ENCODE data around the gene PPM1E. TPM values are rescaled to one million over a fixed set of nuclear protein-coding genes. Genes with fewer than 3 reads are reported as not detected.

The PPM1E gene
- total RNA-seq, 4 donors from 2014 or later: 0.14 TPM; not detected in 3

GRCh38 chr17:59007995-59008394 is 252.3 kb downstream of the PPM1E start:
- in situ Hi-C loops (cut with MboI; ENCODE audit: low pct_ligation_motif_present in 1 of 4, low pct_unique_long_range_greater_than_20kb in 1 of 4, low sequenced_read_pairs in 3 of 4): loop anchor here in 3 of 4 donors (5.0 to 10.0 kb wide), 6 partner anchors 293 to 483 kb away; no protein-coding TSS in a partner anchor

DNA sequence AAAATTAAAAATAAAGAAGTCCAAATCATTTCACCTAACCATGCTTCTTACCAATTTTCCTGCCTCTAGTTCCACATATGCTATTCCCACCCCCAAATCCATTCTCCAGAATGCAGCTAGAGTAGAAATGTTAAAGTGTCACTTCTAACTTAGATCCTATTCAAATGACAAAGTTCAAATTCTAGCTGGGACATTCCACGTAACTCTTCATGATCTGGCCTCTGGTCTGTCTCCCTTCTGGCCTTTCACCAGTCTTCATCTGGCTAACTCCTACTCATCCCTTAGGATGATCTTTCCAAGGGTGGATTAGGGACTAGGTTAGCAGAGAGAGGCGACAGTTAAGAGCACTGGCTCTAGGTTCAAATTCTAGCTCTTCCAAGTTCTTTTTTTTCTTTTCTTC is 253.1 kb downstream of the PPM1E start:
- Histone ChIP-seq H3K27me3 (no peaks in the 10 kb centered on the region), H3K27ac (no peak overlapping the region), H3K4me3 (no peak overlapping the region), H3K36me3 (peaks cover 0 to 9% (median 0%) of the 10 kb centered on the region in 4 donors), H3K4me1 (peaks cover 0 to 5% (median 0%) of the 10 kb centered on the region in 4 donors), H3K9me3 (no peaks in the 10 kb centered on the region)
- no peak for TF ChIP-seq POLR2A (IDR thresholded peaks at IDR 0.05)
- no peak for TF ChIP-seq POLR2AphosphoS5 (IDR thresholded peaks at IDR 0.05)
- TF ChIP-seq, protein P1, sequence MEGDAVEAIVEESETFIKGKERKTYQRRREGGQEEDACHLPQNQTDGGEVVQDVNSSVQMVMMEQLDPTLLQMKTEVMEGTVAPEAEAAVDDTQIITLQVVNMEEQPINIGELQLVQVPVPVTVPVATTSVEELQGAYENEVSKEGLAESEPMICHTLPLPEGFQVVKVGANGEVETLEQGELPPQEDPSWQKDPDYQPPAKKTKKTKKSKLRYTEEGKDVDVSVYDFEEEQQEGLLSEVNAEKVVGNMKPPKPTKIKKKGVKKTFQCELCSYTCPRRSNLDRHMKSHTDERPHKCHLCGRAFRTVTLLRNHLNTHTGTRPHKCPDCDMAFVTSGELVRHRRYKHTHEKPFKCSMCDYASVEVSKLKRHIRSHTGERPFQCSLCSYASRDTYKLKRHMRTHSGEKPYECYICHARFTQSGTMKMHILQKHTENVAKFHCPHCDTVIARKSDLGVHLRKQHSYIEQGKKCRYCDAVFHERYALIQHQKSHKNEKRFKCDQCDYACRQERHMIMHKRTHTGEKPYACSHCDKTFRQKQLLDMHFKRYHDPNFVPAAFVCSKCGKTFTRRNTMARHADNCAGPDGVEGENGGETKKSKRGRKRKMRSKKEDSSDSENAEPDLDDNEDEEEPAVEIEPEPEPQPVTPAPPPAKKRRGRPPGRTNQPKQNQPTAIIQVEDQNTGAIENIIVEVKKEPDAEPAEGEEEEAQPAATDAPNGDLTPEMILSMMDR (IDR thresholded peaks at IDR 0.05): no peak
- no peak for TF ChIP-seq EP300 (IDR thresholded peaks at IDR 0.05; ENCODE audit: low read depth)
- WGBS, 2 donors (ENCODE audit: low coverage in 1 of 2): 83 to 97% methylated on average over 2 of the region's 2 CpGs
- no peak for DNase-seq
- in situ Hi-C loops (cut with MboI; ENCODE audit: low pct_ligation_motif_present in 1 of 4, low pct_unique_long_range_greater_than_20kb in 1 of 4, low sequenced_read_pairs in 3 of 4) (loop anchor here in 3 of 4 donors (5.0 to 10.0 kb wide), 6 partner anchors 294 to 484 kb away; no protein-coding TSS in a partner anchor), intact Hi-C loops (cut with DNase I; ENCODE audit: low total_unique reads) (loop anchor here (10.0 kb wide), 1 partner anchor 494 kb away; the partner anchor contains the start of gene MTMR4)

More at GRCh38 chr17:59007995-59008394, 252.3 kb downstream of the PPM1E start:
- no peaks in the 10 kb centered on the region for H3K9me3 ChIP-seq
- intact Hi-C loops (cut with DNase I; ENCODE audit: low total_unique reads): loop anchor here (10.0 kb wide), 1 partner anchor 493 kb away; the partner anchor contains the start of gene MTMR4
- TF ChIP-seq EP300 (IDR thresholded peaks at IDR 0.05; ENCODE audit: low read depth): no peak
- no peak for TF ChIP-seq POLR2AphosphoS5 (IDR thresholded peaks at IDR 0.05)
- TF ChIP-seq, protein P1 (IDR thresholded peaks at IDR 0.05): no peak
- H3K27ac ChIP-seq: no peak overlapping the region
- H3K4me3 ChIP-seq: no peak overlapping the region
- H3K36me3 ChIP-seq: peaks cover 0 to 9% (median 0%) of the 10 kb centered on the region in 4 donors
- peaks cover 0 to 5% (median 0%) of the 10 kb centered on the region in 4 donors for H3K4me1 ChIP-seq
- WGBS, 2 donors (ENCODE audit: low coverage in 1 of 2): 81% methylated on average over 2 of the region's 2 CpGs; no CpG with 5 or more reads in 1 of the 2 donors
- no peaks in the 10 kb centered on the region for H3K27me3 ChIP-seq
- no peak for DNase-seq

DNA sequence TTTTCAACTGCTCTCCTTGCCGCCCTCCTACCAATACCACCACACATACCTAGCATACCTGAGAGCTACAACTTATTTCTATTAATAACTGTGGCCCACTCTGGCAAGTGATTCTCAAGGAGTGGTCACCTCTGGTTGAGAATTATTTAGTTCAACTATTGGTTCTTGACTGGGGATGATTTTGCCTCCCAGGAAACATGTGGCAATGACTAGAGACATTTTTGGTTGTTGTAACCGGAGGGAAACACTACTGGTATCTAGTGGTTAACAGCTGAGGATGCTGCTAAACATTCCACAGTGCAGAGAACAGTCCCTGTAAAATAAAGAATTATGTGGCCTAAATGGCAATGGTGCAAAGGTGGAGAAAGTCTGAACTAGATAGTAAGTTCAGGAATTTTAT is 254.4 kb downstream of the PPM1E start:
- H3K4me3 ChIP-seq: no peak overlapping the region
- 40 to 98% methylated on average over 1 to 2 of the region's 2 CpGs for WGBS, 2 donors (ENCODE audit: low coverage in 1 of 2)
- in situ Hi-C loops (cut with MboI; ENCODE audit: low pct_ligation_motif_present in 1 of 4, low pct_unique_long_range_greater_than_20kb in 1 of 4, low sequenced_read_pairs in 3 of 4) (loop anchor here in 2 of 4 donors (10.0 kb wide), 2 partner anchors 295 to 415 kb away; no protein-coding TSS in a partner anchor), intact Hi-C loops (cut with DNase I; ENCODE audit: low total_unique reads) (no loop called here)
- peaks cover 0 to 9% (median 0%) of the 10 kb centered on the region in 4 donors for H3K36me3 ChIP-seq
- no peaks in the 10 kb centered on the region for H3K9me3 ChIP-seq
- DNase-seq: no peak
- TF ChIP-seq POLR2A (IDR thresholded peaks at IDR 0.05): no peak
- no peak for TF ChIP-seq POLR2AphosphoS5 (IDR thresholded peaks at IDR 0.05)
- no peak for TF ChIP-seq EP300 (IDR thresholded peaks at IDR 0.05; ENCODE audit: low read depth)
- TF ChIP-seq, protein P1 (IDR thresholded peaks at IDR 0.05): no peak
- H3K4me1 ChIP-seq: no peaks in the 10 kb centered on the region
- no peak overlapping the region for H3K27ac ChIP-seq
- H3K27me3 ChIP-seq: no peaks in the 10 kb centered on the region

GRCh38 chr17:59011975-59012374 is 256.3 kb downstream of the PPM1E start:
- no peaks in the 10 kb centered on the region for H3K4me1 ChIP-seq
- H3K4me3 ChIP-seq: no peak overlapping the region
- 98 to 100% methylated on average over 2 of the region's 2 CpGs for WGBS, 2 donors (ENCODE audit: low coverage in 1 of 2)
- H3K9me3 ChIP-seq: no peaks in the 10 kb centered on the region
- H3K36me3 ChIP-seq: peaks cover 0 to 14% (median 4%) of the 10 kb centered on the region in 4 donors
- H3K27ac ChIP-seq: no peak overlapping the region
- TF ChIP-seq, protein P1 (IDR thresholded peaks at IDR 0.05): no peak
- TF ChIP-seq POLR2AphosphoS5 (IDR thresholded peaks at IDR 0.05): no peak
- TF ChIP-seq POLR2A (IDR thresholded peaks at IDR 0.05): no peak
- no peak for TF ChIP-seq EP300 (IDR thresholded peaks at IDR 0.05; ENCODE audit: low read depth)
- in situ Hi-C loops (cut with MboI; ENCODE audit: low pct_ligation_motif_present in 1 of 4, low pct_unique_long_range_greater_than_20kb in 1 of 4, low sequenced_read_pairs in 3 of 4): loop anchor here in 2 of 4 donors (10.0 kb wide), 2 partner anchors 297 to 417 kb away; no protein-coding TSS in a partner anchor
- DNase-seq: no peak
- intact Hi-C loops (cut with DNase I; ENCODE audit: low total_unique reads): no loop called here
- H3K27me3 ChIP-seq: no peaks in the 10 kb centered on the region

Data from transverse colon (tissue), 4 donors.